H54 (cell line): ENCODE data around the gene STK4.

Source experiments
- DNase-seq: peaks from one replicate; pipeline ENCODE4 v3.0.0; 2011; ENCODE audit warnings: low spot score, mixed read lengths; ENCODE audit not compliant: insufficient read length
- FAIRE-seq: peaks from 3 replicates; lab custom pipeline; 2011; peaks lifted over from hg19 to GRCh38; lab: Jason Lieb, UNC
- POLR2A ChIP-seq: IDR thresholded peaks from 2 replicates; pipeline ENCODE4 v1.6.1; 2011; ENCODE audit warnings: low read depth, mild to moderate bottlenecking, low read length

The STK4 gene

DNA sequence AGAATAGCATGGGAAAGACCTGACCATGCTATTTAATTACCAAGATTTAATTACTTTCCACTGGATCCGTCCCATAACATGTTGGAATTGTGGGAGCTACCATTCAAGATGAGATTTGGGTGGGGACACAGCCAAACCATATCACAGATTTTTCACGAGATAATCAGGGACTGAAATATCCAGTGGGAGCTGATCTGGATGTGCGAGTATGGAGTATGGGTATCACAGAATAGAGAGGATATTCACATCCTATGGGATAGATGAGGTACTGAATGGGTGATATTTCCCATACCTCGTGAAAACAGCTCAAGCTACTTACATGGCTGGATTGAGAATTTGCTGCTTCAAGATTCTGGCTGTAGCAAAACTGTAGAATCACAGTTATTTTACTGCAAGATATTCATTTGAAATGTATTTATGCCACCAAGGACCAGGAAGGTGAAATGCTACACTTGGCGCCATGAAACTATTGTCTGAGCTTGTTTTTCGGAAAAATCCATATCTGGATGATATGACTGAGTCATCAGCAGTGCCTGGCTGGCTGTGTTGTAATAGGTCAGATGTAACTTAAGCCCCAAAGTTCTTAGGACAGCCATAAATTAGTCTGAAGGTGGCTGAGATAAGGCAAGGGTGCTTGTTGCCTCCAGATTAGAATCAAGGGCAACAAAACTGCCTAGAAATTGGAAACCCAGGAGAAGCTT, 104.8 kb downstream of the STK4 start:
- no peak for DNase-seq
- TF ChIP-seq POLR2A = no peak
- no peak for FAIRE-seq

DNA sequence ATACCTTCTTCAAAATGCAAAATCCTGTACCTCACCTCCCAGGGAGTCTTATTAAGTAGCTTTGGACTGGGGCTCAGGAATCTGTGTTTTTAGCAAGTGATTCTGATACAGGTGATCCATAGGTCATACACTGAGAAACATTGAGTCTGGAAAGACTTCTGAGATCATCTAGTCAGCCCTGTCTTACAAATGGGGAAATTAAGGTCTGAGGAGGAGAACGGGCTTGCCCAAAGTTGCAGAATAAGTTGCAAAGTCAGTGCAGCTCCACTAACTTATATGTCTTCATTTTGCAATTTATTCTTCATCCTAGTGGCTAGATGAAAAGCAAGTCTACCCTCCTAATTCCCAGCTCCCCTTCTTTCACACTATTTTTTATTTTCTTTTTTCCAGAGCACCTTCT, 105.8 kb downstream of the STK4 start:
- DNase-seq (no peak), FAIRE-seq (no peak)
- TF ChIP-seq POLR2A = no peak

DNA sequence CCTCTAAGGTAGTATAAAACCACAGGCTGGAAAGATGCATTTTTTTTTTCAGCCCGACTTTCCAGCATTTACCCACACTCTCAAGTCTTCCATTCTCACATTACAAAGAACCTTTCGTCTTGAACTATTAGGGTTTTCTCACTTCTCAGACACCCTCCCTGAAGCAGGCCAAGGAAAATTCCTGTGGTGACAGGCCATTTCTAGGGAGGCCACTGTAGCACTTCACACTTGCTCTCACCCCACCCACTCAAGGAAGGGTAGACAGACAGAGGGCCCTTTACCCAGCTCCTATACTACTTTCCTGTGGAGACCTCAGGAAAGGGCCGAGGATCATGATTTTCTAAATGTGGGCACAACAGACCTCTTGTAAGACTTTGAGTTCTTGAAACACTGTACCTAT, 106.9 kb downstream of the STK4 start:
- TF ChIP-seq POLR2A = no peak
- no peak for DNase-seq
- no peak for FAIRE-seq

DNA sequence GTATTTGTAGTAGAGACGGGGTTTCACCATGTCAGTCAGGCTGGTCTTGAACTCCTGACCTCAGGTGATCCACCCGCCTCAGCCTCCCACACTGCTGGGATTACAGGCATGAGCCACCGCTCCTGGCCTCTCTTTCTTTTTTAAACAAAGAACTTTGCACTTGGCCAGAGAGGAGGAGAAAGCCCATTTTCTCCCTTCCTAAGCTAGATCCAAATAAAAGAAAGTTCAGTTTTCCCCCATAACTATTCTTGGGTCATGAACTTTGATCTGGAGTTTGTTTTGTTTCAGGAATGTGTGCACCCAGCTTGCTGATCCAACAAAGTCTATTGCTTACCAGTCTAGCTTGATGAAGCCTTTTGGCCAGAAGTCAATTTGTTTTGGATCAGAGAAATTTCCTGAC, 111.2 kb downstream of the STK4 start:
- TF ChIP-seq POLR2A = no peak
- no peak for FAIRE-seq
- DNase-seq = no peak

DNA sequence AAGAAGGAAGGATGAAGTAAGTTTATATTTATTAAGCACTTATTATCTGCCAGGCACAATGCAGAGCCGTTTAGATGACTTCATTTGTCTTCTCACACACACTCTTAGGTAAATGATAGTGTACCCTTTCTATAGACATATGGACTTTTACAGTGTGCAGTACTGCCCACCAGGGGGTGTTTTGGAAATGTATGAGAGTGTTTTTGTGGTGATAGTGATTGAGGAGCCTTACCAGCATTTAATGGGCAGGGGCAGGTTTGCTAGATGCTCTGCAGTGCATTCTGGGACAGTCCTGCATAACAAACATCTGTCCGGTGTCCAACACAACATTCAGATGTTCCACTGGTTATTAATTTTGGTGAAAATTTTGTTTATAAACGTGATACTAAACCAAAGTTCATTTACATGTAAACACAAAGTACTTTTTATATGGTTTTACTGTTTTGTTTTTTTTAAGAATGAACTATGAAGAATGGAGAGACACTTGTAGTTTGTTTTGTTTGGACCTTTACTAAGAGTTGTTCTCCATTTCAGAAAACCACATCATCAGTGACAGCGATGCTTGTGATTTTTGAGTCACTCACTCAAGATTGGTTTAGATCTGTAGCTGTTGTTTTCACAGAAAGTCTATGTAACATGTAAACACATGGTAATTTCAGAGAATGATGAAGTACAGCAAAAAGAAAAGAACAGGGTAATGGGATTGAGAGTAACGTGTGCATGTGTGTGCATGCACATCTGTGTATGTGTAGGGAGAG, 114.7 kb downstream of the STK4 start:
- no peak for TF ChIP-seq POLR2A
- FAIRE-seq (no peak), DNase-seq (no peak)

DNA sequence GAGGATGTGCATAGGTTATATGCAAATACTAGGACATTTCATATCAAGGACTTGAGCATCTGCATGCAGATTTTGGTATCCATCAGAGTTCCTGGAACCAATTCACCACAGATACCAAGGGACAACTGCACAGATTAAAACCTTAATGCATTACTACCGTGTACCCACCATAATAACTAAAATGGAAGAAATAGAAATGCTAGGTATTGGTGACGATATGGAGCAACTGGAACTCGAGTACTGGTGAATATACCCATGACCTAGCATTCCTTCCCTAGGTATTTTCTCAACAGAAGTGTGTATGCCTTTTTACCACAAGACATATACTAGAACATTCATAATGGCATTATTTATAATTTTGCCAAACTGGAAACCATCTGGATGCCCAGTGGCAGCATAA, 116.2 kb downstream of the STK4 start:
- DNase-seq (no peak), FAIRE-seq (no peak)
- TF ChIP-seq POLR2A = no peak

DNA sequence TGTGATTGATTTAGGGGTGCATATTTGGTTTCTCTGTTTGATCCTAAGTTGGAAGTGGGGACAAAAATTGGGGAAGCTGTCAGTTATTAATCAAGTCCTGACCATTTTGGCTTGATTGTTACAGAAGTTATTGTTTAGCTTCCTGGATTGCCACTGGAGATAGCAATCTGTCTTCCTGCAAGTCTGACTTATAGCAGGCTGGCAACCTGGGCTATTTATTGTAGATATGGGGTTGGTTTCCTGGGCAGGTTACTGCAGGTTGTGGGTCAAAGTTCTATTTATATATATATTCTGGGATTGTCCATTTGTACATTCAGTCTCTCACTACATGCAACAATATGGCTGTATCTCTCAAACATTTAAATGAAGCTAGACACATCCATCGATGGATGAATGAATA, 116.8 kb downstream of the STK4 start:
- TF ChIP-seq POLR2A = no peak
- no peak for FAIRE-seq
- DNase-seq = no peak

DNA sequence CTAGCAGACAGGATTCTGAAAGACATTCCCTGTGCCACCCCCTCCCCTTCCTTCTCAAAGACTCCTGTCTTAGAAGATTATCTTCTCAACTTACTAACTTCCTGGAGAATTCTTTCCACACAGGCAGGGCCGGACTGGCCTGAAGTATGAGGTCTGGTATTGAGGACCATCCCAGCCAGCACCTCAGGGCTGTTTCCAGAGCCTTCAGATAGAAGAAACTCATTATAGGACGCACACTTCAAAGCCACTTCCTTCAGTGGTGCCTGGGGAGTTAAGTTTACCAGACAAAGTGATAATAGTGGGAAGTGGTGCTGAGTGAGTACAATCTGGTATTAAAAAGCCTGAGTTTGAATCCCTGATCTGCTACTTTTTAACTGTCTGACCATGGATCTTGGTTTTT, 119.0 kb downstream of the STK4 start:
- no peak for TF ChIP-seq POLR2A
- DNase-seq (no peak), FAIRE-seq (no peak)

DNA sequence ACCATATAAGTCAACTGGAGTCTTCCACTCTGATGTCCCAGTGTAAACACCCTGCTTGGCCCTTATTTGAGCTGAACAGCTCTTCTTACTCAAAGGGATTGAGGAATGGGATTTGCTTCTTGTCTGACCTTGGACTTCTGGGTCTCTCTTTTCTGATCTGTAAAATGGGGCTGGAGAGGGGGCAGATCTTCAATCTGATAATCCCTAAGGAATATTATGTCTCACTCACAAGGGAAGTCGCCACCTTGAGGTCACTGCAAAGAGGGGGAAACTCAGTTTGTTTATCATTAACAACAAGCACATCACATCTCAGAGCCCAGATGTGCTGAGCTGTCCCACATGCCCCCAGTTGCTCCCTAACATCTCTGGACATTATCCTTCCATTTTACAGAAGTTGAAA, 119.6 kb downstream of the STK4 start:
- DNase-seq (no peak), FAIRE-seq (no peak)
- no peak for TF ChIP-seq POLR2A

DNA sequence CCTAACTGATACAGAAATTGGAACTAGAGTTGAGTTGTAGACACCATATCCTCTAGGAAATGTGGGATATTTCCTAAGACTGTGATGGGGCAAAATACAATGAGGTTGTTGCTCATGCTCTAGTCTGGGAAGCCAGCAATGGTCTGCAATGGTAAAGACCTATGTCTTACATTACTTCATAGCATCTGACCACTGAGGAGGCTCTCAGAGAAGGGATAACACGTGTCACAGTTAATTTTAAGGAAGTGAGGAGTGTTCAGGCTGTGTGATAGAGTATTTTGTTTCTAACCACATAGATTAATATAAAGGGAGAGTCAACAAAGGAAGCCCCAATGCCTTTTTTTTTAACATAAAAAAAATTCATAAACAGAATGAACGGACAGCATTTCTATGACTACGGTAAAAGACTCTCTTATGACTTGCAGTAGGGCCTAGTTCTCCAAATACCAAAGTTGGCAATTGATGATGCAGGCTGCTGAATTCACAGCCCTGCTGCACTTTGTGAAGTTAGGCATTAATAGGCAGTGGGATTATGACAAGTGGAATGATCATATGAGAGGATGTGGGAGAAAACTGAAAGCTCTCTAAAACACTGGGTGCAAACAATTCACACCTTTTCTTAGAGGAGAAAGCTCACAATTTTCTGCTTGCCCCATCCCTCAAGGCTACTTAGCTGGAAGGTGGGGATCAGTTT, 120.9 kb downstream of the STK4 start:
- no peak for FAIRE-seq
- no peak for DNase-seq
- TF ChIP-seq POLR2A = no peak

DNA sequence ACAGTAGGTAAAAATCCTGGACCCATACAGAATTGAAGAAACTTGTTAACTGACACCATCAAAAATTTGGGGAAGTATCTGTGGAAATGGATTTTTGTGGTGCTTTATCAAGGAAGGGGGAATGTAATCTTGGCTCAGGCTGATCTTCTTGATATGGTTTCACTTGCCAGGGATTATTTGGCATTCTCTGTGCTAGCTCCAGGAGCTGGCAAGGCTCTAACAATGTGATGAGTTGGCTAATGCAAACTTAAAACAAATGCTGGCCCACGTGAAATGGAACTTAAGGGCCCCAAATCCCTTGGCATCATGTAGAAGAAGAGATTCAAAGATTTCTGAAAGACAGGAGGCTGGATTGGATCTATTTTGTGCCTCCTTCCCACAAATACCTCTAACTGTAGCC, 121.5 kb downstream of the STK4 start:
- FAIRE-seq (no peak), DNase-seq (no peak)
- TF ChIP-seq POLR2A = no peak

DNA sequence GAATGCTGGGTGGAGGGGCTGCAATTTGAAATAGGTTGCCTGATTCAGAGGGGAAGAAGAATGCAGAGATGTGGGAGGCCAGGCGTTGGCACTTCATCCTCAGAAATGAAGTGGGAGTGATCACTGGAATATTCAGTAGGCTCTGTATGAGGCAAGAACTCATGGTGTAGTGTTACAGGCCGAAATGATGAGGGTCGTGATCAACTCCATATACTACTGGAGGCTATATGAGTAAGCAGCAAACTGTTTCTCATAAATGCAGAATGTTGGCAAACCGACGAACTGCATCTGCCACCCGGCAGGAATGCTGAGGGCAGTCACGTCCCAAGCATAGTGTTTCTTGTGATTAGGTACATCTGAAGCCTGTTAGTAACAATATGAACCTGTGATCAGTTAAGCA, 121.9 kb downstream of the STK4 start:
- no peak for TF ChIP-seq POLR2A
- no peak for FAIRE-seq
- DNase-seq = no peak

DNA sequence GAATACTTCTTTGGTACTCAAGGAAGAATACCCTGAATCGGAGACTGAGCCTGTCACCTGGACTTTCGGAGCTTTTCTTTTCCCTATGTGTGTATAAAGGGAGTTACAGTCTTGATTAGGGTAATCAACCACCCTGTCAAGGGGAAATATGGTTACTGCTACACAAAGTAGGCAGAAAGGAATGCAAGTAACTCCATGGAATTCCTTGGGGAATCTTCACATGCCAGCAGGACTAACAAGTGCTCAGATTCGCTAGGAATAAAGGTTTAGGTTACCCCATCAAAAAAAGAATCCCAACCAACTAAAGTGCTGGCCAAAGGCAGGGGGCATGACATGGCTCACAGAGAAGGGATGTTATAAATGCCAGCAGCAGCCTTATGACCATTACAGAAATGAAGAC, 124.2 kb downstream of the STK4 start:
- DNase-seq (no peak), FAIRE-seq (no peak)
- no peak for TF ChIP-seq POLR2A

DNA sequence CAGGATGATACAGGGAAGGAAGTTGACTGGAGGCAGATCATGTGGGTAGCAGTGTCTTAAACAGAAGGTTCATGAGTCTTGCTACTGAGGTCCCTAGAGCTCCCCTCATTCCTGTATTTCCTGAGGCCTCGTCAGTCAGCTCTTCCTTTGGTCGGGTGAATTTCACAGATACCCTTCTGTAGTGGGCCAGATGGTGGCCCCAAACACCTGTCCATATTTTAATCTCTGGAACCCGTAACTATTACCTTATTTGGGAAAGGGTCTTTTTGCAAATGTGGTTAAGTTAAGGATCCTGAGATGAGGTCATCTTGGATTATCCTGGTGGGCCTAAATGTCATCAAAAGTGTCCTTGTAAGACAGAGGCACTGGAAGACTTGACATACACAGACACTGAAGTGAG, 125.1 kb downstream of the STK4 start:
- FAIRE-seq (no peak), DNase-seq (no peak)
- no peak for TF ChIP-seq POLR2A

DNA sequence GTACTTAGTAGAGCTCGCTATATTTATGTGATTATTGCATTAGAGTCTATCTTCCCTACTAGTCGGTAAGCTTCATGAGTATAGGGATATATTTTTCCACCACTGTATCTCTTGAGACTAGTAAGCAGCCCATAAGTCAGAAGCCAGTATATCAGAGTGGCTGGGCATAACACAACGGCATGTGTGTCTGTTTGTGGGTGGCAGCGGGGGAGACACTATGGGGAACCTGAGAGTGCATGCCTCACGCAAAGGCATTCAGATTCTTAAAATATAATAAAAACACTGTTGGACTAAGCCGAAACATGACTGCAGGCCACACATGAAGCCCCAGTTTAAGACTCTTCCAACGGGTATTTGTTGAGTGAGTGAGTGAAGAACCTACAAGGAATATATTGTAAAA, 126.6 kb downstream of the STK4 start:
- DNase-seq = no peak
- FAIRE-seq = no peak
- TF ChIP-seq POLR2A = no peak
